ENCODE results near the gene R3HDM2. TPM values are rescaled to one million over a fixed set of nuclear protein-coding genes. Genes with fewer than 3 reads are reported as not detected.
A peak's percentile ranks its signal among the peaks of the same experiment; 100 is the strongest.

Gene R3HDM2
- total RNA-seq, 1 experiment from 2014 or later = 45.4 TPM

GRCh38 chr12:57244312-57244696, 186.5 kb downstream of the R3HDM2 start:
- ChIA-PET CTCF (interaction anchor here (1.6 to 4.6 kb wide), 3 partner anchors 14 to 30 kb away, joined by 6 to 103 read pairs (median 64); partner anchors contain the start of gene SHMT2), RAD21 (ENCODE audit: low non-redundant PET in 1 of 2, low total read pairs in 2 of 2, uncharacterized antibody in 2 of 2, unreplicated experiment in 2 of 2) (interaction anchor here in 1 of 2 experiments (1.5 kb wide), 1 partner anchor 30 kb away, joined by 3 read pairs; no protein-coding TSS in a partner anchor), POLR2A (no interaction called here)
- Histone ChIP-seq H3K79me2 (ENCODE audit: insufficient read depth, low read length) (no peaks in the 10 kb centered on the region), H2AFZ (ENCODE audit: low read depth, low read length, poor library complexity, severe bottlenecking) (no peak overlapping the region), H3K36me3 (ENCODE audit: control insufficient read depth in 1 of 2, insufficient read depth in 2 of 2, low read length in 2 of 2) (no peaks in the 10 kb centered on the region), H3K9ac (ENCODE audit: low read length) (no peak overlapping the region), H3K27ac (ENCODE audit: low read depth, low read length) (peak overlapping the region; percentile 40), H3K9me2 (ENCODE audit: insufficient read depth) (no peaks in the 10 kb centered on the region), H3K9me3 (ENCODE audit: control insufficient read depth in 1 of 2, insufficient read depth in 1 of 2, low read depth in 1 of 2, low read length in 2 of 2) (no peaks in the 10 kb centered on the region), H3K4me1 (ENCODE audit: control insufficient read depth in 1 of 2, insufficient read depth in 2 of 2, low read length in 2 of 2) (peaks cover 41 to 59% of the 10 kb centered on the region in 2 experiments), H3K4me3 (replicated peaks in 1 of 2; ENCODE audit: low read depth in 1 of 2, low read length in 2 of 2) (no peak overlapping the region; a peak in 1 of 4 replicates), H3K27me3 (ENCODE audit: insufficient read depth, low read length) (peaks cover 4% of the 10 kb centered on the region; the same call in 1 of the 2 replicates), H3K4me2 (ENCODE audit: low read length) (peak overlapping the region; percentile 95), H4K20me1 (ENCODE audit: insufficient read depth) (no peaks in the 10 kb centered on the region)
- TF ChIP-seq EZH2 (IDR thresholded peaks at IDR 0.05) (no peak), TCF7L2 (IDR thresholded peaks at IDR 0.05; ENCODE audit: borderline replicate concordance, extremely low read depth, insufficient read depth, insufficient read length) (no peak), FOSL1 (IDR thresholded peaks at IDR 0.05; ENCODE audit: low read depth) (no peak), JUND (IDR thresholded peaks at IDR 0.05) (no peak), SP1 (IDR thresholded peaks at IDR 0.05; ENCODE audit: low read depth) (no peak), CTCF (IDR thresholded peaks at IDR 0.05 in 2 of 3, conservative IDR thresholded peaks at IDR 0.05 in 1 of 3; ENCODE audit: borderline replicate concordance in 1 of 3, insufficient read depth in 1 of 3, low read depth in 2 of 3, low read length in 2 of 3) (no peak), ZNF274 (IDR thresholded peaks at IDR 0.05; ENCODE audit: low read depth, low read length) (no peak)
- DNase-seq (ENCODE audit: low read depth, low spot score) = no peak
- BruUV-seq (replicated peaks) = no TSS peak
- intact Hi-C loops (cut with micrococcal nuclease) = loop anchor here (10.0 kb wide), 1 partner anchor 120 kb away; the partner anchor contains the start of gene LRP1
- no peak for ATAC-seq

All from HCT116 (cell line).